Suppressor macrophage (primary cell): ENCODE data around the gene TAT.
"Not testable (repeated sequence)": the region's sequence is repeated elsewhere in the genome, so short reads cannot be mapped to it uniquely, and the experiment has no call there.

Source experiments
- DNase-seq, 4 experiments: peaks; one replicate each; pipeline ENCODE4 v3.0.0-alpha.2; 2020 to 2022
- total RNA-seq, 17 experiments: gene quantifications; one replicate each; lab custom pipeline; 2026; ENCODE audit warnings: mixed read lengths in 6 of 17, inconsistent platforms in 3 of 17; lab: John Stamatoyannopoulos, UW

The TAT gene
- 0 to 3.3 (median 0) reads per million in 17 experiments for total RNA-seq

GRCh38 chr16:71576971-71577370, at the start of gene TAT:
Gene TAT, minus strand, starts transcription at chr16:71577092. Its CDS starts 677 bp downstream, at chr16:71576415.
- no peak for DNase-seq

- DNase-seq, result no peak
Measured at GRCh38 chr16:71626018-71626857, 49.3 kb upstream of the TAT start, which contains the start of gene MARVELD3. Gene MARVELD3, plus strand, starts transcription at chr16:71626184. Its CDS starts 46 bp downstream, at chr16:71626230.

- DNase-seq, result no peak
Measured at GRCh38 chr16:71625113-71625850, 48.4 kb upstream of the TAT start.

GRCh38 chr16:71623597-71623996, 46.7 kb upstream of the TAT start:
- no peak for DNase-seq

GRCh38 chr16:71622088-71622487, 45.2 kb upstream of the TAT start:
- DNase-seq, result no peak

GRCh38 chr16:71618429-71618828, 41.5 kb upstream of the TAT start:
- no peak for DNase-seq

- not testable (repeated sequence) for DNase-seq
Measured at GRCh38 chr16:71614956-71615355, 38.1 kb upstream of the TAT start.

GRCh38 chr16:71610936-71611871, 34.3 kb upstream of the TAT start:
- DNase-seq, result peak; percentile 66 to 85 (median 77)

GRCh38 chr16:71610447-71610846, 33.6 kb upstream of the TAT start:
- DNase-seq, result no peak

GRCh38 chr16:71609066-71609465, 32.2 kb upstream of the TAT start:
- DNase-seq, result no peak

- DNase-seq, result no peak
Measured at GRCh38 chr16:71600822-71601221, 23.9 kb upstream of the TAT start.

- not testable (repeated sequence) for DNase-seq
Measured at GRCh38 chr16:71598426-71598825, 21.5 kb upstream of the TAT start.

- not testable (repeated sequence) for DNase-seq
Measured at GRCh38 chr16:71595340-71595826, 18.5 kb upstream of the TAT start.

GRCh38 chr16:71594000-71594646, 17.2 kb upstream of the TAT start:
- no peak for DNase-seq

GRCh38 chr16:71593048-71593999, 16.4 kb upstream of the TAT start:
- DNase-seq, result no peak

GRCh38 chr16:71591917-71592316, 15.0 kb upstream of the TAT start:
- no peak for DNase-seq

GRCh38 chr16:71590584-71590983, 13.7 kb upstream of the TAT start:
- DNase-seq, result no peak

- DNase-seq, result not testable (repeated sequence)
Measured at GRCh38 chr16:71590071-71590470, 13.2 kb upstream of the TAT start.

GRCh38 chr16:71589334-71589733, 12.4 kb upstream of the TAT start:
- not testable (repeated sequence) for DNase-seq

GRCh38 chr16:71585318-71585703, 8.4 kb upstream of the TAT start:
- no peak for DNase-seq
